GM19035 (cell line): ENCODE measurements around the gene FMNL2.

ENCODE experiments used
- ATAC-seq: cut with Tn5 transposase; IDR thresholded peaks from one replicate; pipeline ENCODE4 v1.9.1; 2021; ENCODE audit not compliant: unreplicated experiment

Gene FMNL2

DNA sequence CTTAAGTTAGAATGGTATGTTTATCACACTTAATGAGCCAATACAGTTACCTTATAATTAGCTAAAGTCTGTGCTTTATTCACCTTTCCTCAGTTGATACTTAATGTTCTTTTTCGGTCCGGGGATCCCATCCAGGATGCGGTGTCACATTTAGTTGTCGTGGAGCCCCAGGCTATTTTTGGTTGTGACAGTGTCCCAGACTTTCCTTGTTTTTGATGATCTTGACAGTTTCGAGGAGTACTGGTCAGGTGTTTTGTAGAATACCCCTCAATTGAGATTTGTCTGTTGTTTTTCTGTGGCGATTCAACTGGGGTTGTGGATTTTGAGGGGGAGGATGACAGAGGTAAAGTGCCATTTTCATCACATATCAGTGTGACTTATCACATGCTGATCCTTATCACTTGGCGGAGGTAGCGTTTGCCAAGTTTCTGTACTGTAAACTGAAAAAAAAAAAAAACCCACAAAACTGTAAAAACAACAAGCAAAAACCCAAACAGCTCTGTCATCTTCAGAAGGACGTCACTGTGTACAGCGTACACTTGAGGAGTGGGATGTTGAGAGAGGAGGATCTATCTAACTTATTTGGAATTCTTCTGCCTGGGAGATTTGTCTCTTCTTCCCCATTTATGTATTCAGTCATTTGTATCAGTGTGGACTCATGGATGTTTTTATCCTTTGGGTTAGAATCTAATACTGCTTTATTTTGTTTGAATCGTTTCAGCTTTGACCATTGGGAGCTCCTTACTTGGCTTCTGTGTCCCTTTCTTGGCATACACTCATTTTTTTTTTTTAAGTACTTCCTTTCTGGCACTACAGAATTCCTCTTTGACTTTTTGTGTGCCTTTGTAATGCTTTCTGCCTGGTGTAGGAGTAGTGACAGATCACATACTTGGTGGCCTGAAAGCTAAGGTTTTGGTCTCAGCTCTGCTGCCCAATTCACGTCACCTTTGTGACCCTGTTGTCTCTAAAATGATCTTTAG lies 68.1 kb downstream of the FMNL2 start:
- no peak for ATAC-seq

DNA sequence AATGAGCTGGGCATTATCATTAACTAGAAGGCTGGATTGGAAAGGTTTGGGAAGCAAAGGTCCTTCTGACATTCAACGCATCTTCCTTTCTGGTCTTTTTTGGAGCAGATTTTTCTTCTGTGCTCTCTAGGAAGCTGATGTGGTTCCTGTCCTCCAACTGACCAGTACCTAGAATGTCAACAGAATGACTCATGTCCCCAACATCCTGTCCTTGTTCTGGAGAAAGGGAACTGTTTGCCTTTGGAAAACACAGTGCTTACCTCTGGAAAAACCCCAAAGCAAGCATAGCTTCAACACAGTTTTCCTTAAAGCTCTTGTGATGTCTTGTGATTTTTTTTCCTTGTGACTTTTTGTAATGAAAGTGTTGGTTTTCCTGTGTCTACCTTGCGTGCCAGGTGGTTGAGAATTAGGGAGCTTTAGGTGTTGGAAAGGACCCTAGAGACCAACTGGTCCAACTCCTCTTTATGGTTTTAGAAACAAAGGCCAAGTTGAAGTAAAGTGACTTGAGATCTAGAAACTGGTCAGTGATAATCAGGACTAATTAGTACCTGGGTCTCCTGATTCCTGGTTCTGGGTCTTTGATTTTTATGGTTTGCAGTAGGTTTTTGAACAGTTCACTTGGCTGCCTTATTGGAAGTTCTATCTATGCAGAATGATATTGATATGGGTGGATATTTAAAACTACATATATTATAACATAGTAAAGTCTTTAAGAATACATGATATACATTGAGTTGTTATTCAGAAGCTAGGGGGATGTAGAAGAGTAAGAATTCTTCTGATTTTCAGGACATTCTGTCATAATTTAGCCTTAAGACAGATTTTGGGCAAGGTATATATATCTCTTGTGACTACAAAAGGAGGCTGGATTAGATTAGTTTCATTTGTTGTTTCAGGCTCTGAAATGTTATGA lies 70.5 kb downstream of the FMNL2 start:
- ATAC-seq: peak; percentile 15

DNA sequence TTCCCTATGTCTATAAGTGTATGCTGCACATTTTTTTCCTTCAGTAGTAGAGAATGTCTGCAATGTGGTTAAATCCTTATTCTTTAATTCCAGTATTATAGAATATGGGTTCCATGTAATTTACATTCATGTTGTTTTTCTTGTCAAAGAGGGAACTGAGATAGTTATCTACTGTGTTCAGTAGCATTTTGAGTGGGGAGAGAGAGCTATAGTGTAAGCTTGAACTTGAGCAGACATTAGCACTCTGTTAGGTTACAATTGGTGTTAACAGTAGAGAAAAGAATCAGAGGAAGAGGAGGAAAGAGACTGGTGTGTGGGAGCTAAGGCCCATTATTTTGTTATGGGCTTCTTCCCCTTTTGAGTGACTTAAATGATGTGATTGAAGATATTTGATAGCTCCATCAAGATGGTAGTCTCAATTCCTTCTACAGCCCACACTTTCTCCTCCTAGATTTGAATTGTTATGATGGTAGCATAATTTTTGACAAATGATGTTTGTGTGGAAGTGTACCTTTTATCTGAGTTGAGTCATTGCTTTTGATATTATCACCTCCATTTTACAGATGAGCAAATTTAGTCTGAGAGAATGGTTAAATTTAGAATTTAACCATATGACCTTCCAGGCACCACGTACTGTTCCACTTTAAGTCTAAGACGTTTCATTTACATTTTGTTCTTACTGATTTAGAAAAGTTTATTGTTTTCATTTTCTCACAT lies 71.3 kb downstream of the FMNL2 start:
- peak; percentile 55 for ATAC-seq

DNA sequence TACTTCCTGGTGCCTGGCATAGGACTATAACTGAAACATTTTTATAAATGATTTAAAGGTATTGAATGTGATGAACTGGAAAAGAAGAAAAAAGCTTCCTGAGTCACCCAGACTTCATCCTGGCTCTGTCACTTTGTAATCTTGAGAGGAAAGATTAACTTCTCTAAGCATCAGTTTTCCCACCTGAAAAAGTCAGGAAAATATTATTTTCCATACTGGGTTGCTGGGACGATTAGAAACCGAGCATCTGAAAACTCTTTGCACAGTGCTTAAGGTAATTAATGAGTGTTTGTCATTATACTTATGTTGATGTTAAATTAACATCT lies 71.8 kb downstream of the FMNL2 start:
- ATAC-seq: no peak

DNA sequence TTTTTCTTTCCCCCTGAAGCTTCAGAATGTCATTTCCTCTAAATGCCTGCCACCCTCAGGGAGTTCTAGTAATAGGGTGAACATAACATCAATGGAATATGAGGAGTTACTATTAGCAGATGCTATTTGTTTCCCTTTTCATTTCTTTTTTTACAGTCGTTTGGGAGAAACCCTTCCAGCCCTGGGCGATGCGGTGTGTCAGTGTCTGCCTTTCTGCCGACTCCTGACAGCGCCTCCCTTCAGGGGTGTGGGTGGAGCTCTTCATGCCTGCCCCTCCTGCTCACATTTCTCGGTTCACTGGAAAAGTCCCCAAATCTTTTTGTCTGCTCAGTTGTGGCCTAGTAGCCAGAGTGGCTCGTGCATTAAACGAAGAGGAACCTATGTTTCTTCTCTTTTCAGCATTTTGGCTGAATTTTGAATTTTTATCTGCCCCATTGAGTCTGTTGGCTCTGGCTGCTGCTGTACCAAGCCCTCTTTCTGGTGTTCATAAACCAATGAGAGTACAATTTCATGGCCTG lies 72.3 kb downstream of the FMNL2 start:
- ATAC-seq: peak; percentile 87

DNA sequence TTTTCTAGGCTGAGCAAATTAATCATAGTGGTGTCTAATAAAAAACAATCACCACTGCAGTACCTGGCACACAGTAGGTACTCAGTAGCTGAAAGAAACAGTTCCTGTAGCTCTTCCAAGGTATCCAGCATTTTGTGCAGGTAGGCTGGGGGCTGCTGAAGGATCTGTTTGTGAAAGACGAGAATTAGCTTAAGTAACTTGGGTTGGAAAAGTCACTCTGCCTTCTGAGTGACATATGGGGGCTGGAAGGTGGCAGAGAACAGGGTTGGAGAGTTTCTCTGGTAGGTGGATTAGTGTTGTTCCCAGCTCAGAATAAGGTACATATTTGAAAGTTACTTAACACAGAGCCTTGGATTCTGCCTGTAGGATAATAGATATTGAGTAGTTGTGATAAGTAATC lies 72.8 kb downstream of the FMNL2 start:
- ATAC-seq: no peak

DNA sequence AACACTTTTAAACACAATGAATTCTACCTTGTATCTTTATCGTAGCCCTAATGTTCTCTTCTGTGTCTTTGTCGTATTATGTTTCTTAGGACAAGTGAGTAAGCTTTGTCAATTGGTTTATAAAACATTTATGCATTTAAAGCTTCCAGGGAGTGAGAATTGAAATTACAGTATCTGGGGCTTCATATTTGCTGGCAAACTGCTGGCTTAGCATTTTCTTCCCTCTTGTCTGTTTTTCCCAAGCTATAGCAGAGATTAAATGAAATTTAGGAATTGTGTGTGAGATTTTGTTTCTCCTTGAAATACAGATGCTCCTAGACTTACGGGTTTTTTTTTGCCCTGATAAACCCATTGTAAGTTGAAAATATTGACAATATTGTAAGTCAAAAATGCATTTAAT lies 73.3 kb downstream of the FMNL2 start:
- no peak for ATAC-seq

DNA sequence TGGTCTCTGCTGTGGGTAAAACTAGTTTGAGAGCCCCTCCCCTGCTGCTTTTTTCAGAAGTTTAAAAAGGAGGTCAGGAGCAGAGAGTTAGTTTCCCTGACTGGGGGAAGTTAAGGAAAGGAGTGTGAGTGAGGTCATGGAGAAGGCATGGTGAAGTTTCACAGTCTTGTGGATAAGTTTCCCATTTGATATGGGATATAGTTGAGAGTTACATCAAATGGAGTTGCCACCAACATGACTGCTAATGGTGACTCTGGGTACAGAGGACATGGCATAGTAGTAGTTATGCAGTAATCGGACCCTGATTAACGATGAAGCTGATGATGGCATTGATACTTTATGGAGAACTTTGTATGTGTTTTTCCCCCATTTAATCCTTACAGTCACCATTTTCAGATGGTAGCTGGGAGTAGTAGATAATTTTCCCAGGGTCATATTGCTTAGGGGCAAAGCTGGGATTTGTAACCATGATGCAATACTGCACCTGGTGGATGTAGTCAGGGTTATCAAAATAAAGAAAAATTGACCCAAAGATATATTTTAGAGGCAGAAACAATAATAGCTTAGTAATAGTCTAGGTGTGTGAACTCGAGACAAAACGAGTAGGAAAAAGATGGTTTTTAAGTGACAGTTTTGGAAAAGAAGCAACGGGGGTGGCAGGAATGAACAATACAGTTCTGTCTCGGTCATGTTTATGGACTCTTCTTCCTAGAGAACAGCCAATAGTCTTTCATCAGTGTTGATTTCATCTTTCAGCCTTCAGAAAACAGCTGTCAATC lies 74.6 kb downstream of the FMNL2 start:
- no peak for ATAC-seq

DNA sequence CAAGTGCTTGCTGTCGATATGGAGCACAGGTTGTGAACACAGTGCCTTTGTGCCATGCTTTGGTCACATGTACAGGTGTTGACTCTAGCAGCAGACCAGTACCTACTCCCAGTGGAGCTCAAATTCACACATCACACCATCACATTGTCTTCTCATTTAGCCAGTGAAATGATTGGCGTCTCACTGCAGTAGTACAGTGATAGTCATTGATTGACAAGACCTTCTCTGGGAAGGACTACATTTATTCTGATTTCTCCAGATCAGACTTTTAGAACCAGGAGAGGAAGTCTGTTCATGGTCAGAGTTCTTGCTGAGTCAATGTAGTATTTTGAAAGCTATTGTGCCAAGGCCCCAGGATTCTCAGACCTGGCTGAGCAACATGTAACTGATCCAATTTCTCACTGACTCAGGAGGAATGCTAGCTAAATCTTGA lies 75.2 kb downstream of the FMNL2 start:
- no peak for ATAC-seq

DNA sequence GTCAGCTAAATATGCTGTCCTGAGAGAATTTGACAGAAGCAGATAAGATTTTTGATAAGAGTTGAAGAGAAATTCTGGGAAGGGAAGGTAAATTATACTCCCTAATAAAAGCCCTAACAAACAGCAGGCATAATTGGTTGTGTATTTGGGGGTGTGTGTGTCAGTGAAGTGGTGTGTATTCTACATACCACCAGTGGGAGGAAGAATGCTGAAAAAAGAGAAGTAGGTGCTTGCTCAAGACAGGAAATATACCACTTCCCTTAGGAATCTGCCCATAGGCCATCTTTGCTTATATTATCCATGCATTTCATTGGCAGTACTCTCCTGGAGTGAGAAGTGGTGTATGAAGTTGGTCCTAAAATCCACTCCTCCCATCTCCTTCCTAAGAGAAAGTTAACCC lies 76.2 kb downstream of the FMNL2 start:
- ATAC-seq: no peak

DNA sequence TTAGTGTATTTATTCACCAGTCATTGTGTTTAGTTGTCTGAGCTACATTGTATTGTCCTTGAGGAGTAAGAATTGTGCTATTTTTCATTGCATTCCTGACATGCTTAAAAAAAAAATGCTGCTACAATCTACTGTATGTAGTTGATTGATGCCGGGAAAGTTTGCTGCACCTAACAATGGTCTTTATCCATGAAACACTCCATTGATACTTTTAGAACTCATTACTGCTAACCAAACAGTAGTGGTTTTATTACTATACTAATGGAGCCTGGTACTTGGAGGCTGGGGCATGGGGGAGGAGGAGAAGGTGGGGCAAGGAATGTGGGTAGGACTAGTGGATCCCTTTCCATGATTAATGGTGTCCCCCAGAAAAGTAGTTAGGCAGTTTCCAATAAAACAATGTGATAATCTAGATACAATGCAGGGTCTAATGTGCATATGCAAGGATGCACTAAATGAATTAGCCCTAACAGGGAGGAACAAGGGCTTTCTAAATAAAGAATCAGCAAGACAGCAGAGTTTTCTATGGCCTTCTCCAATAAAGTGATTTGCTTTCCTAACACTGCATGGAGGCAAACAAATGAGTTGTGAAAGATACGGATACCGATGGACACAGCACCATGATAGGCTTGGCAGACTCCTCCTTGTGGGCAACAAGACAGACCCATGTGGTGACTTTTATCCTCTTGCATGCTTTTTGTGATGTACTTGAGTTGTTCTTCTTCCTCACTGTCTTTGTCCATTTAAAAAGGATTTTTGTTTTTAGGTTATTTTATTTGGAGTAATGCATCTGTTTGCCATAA lies 78.5 kb downstream of the FMNL2 start:
- no peak for ATAC-seq

DNA sequence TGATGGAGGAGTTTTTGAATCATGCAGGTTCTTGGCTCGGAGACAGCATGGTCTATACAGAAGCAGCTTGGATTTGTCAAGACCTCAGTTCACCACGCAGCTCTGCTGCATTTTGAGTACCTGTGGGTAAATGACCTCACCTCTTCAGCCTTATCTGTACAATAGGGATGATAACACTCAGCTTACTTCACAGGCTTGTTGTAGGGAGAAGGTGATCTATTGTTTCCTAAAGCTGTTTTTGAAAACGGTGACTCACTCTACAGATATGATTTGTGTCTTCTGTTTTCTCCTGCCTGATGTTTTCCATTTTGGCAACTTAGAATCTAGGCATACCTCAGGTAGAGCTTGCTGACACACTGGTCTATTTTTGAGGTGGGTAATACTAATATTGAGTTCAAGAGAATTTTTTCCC lies 80.3 kb downstream of the FMNL2 start:
- no peak for ATAC-seq

DNA sequence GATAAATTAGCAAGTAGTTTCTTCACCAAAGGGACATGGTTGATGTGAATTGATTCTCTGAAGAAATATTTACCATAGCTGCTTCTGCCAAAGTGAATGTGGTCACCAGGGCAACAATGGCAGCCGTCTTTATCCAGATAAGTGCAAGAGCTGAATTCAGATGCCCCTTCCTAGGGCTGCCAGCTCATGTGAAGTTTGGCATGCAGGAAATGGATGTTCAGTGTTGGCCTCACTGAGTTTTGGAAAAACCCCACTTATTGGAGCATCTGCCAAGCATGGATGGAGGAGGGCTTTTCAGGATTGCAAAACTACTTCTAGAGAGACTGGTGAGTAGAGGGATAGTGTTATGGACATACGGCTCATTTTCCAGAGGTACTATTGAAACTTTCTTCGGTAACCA lies 80.8 kb downstream of the FMNL2 start:
- no peak for ATAC-seq

DNA sequence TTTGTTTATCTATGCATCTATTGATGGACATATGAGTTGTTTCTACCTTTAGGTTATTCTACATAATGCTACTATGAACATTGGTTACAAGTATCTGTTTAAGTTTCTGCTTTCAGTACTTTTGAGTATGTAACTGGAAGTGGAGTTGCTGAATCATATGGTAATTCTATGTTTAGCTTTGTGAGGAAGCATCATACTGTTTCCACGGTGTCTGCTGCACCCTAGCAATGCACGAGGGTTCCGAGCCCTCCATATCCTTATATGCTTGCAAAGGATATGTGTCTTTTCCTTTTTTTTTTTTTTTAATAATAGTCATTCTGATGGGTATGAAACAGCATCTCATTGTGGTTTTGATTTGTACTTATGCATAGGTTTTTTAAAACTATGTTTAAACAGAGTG lies 83.7 kb downstream of the FMNL2 start:
- ATAC-seq: no peak

DNA sequence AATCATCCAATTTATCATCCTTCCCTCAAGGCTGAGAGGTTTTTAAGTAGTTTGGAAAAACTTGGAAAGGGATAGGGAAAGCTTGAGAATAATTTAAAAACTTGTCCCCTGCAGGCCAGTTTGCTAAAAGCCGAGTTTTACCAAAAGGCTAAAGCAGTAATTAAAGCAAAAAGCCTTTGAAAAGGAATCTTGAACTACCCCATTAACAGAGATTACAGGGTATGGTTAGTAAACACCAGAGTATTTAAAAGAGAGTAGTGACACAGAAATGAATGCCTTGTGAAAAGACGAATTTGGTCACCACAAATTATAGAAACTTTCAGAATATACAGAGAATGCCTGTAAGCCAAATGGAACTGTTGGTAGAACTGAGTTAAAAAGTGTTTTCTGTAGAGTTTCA lies 85.0 kb downstream of the FMNL2 start:
- ATAC-seq: no peak

DNA sequence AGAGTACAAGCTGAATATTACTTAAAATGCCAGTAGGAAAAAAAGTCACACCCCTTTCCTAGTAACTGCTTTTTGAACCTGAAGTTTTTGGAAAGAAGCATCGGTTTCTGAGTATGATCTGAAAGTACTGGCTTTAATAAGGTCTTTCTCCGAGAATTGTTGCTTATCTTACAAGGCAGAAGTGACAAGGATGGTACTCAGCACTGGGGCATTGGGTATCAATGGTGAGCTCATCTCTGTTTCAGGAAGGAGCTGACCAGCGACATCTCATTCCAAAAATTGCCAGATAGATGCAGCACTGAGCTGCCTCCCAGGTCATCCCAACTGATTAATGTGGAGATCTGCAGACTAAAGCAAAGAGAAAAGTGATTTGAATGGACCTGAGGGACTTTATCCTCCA lies 85.4 kb downstream of the FMNL2 start:
- no peak for ATAC-seq

DNA sequence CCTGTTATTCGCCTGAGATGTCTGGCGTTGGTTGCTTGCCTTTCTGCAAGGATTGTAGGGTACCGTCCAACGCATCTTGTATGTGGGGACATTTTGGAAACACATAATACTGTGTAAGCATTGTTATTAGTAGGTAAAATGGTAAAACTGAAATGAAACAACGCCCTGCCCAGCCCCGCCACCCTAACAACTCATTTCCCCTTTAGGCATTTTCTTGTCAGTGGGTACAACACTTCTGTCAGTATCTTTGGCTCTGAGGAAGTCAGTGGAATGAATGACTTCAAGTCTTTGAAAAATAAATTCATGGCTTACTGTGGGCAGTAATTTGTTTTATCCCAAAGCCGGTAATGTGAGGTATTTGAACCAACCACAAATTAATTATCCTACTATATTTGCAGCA lies 86.0 kb downstream of the FMNL2 start:
- peak; percentile 21 for ATAC-seq

DNA sequence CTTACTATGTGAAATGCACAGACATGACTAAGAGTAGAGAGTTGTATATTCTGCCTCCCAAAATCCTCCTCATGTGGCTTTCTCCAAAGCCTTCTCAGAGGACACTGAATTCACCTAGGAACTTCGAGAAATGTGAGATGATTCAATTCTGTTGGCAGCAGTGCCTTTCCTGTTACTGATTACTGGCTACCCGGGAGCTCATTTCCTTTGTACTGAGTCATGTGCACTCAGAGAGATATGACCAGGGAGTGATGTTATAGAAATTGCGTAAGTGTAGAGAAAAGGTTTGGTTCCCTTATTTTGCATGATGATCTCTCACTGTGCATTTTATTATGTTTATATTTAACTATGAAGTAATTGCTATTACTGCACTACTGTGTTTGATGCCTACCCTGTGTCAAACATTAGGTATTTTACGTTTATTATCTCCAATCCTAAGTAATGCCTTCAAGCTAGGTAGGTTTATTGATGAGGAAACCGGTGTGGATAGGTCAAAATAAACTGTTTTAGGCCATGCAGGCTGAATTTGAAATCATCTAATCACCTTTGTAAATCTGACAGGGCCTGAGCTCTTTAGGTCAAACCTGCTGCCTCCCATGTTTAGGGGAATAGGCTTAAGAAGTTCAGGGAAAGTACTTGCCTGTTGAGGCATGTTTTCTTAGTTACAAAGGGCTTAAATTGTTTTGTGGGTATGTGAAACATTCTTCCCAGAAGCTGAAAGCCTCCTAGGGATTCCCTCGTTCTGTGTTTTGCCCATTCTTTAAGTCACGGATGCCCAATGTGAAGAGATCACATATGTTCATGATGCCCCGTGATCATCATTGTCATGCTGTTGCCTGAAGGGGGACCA lies 86.8 kb downstream of the FMNL2 start:
- peak; percentile 62 for ATAC-seq

DNA sequence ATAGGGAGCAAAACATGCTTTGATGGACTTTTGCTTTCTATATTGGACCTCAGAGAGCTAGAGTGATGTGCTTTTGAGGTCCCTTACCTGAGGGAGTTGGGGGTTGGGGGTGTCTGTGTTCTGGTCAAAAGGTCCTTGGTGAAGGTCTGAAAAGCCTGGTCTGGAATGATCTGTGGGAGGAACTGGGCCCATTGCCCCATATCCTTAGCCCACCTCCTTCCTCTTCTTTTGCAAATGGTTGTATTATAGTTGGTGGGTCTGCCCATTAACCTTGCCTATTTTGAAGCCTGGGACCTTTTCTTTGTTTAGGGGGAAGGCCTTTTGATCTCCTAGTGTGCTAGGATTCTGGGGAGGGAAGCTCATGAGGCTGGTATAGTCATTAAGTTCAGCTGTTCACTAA lies 88.7 kb downstream of the FMNL2 start:
- ATAC-seq: no peak
